Fibroblast of lung (primary cell): ENCODE results near the gene SCN2A.

ENCODE experiments used
- EZH2 ChIP-seq: IDR thresholded peaks from 2 replicates; pipeline ENCODE4 v1.5.1; 2012; ENCODE audit warnings: low read length, control low read depth, mild to moderate bottlenecking; ENCODE audit errors: missing control alignments
- TF ChIP-seq, protein P1 (sequence below), 2 donors: IDR thresholded peaks in 1 of 2; conservative IDR thresholded peaks in 1 of 2; 1 replicate in 1 of 2; 2 replicates in 1 of 2; pipeline ENCODE4 v1.5.1; 2011 to 2012; ENCODE audit warnings: low read length in 2 of 2, control low read depth in 1 of 2, inconsistent platforms in 1 of 2, low read depth in 1 of 2, mild to moderate bottlenecking in 1 of 2

DNA sequence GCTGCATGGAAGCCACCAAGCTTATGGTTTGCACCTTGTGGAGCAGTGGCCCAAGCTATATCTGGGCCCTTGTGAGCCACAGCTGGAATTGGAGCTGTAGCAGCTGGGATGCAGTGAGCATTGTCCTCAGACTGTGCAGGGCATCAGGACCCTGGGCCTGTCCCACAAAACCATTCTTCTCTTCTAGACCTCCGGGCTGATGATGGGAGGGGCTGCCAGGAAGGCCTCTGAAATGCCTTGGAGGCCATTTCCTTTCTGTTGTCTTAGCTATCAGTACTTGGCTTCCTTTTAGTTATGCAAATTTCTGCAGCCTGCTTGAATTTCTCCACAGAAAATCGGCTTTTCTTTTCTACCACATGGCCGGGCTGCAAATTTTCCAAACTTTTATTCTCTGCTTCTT is 183.9 kb downstream of the SCN2A start:
- TF ChIP-seq, protein P1, sequence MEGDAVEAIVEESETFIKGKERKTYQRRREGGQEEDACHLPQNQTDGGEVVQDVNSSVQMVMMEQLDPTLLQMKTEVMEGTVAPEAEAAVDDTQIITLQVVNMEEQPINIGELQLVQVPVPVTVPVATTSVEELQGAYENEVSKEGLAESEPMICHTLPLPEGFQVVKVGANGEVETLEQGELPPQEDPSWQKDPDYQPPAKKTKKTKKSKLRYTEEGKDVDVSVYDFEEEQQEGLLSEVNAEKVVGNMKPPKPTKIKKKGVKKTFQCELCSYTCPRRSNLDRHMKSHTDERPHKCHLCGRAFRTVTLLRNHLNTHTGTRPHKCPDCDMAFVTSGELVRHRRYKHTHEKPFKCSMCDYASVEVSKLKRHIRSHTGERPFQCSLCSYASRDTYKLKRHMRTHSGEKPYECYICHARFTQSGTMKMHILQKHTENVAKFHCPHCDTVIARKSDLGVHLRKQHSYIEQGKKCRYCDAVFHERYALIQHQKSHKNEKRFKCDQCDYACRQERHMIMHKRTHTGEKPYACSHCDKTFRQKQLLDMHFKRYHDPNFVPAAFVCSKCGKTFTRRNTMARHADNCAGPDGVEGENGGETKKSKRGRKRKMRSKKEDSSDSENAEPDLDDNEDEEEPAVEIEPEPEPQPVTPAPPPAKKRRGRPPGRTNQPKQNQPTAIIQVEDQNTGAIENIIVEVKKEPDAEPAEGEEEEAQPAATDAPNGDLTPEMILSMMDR (conservative IDR thresholded peaks at IDR 0.05 in 1 of 2, IDR thresholded peaks at IDR 0.05 in 1 of 2; ENCODE audit: low read depth in 1 of 2, low read length in 2 of 2) = no peak
- TF ChIP-seq EZH2 = no peak
